GM21786 (cell line): ENCODE data around the gene STAB1.

Experiments used
- ATAC-seq: cut with Tn5 transposase; IDR thresholded peaks from one replicate; pipeline ENCODE4 v1.9.1; 2021; ENCODE audit not compliant: unreplicated experiment

STAB1 gene

GRCh38 chr3:52483577-52484381, 11.4 kb upstream of the STAB1 start:
- no peak for ATAC-seq

GRCh38 chr3:52484680-52485461, 10.3 kb upstream of the STAB1 start:
- ATAC-seq = no peak

- no peak for ATAC-seq
These were observed 7.9 kb upstream of the STAB1 start for GRCh38 chr3:52487050-52487787.

DNA sequence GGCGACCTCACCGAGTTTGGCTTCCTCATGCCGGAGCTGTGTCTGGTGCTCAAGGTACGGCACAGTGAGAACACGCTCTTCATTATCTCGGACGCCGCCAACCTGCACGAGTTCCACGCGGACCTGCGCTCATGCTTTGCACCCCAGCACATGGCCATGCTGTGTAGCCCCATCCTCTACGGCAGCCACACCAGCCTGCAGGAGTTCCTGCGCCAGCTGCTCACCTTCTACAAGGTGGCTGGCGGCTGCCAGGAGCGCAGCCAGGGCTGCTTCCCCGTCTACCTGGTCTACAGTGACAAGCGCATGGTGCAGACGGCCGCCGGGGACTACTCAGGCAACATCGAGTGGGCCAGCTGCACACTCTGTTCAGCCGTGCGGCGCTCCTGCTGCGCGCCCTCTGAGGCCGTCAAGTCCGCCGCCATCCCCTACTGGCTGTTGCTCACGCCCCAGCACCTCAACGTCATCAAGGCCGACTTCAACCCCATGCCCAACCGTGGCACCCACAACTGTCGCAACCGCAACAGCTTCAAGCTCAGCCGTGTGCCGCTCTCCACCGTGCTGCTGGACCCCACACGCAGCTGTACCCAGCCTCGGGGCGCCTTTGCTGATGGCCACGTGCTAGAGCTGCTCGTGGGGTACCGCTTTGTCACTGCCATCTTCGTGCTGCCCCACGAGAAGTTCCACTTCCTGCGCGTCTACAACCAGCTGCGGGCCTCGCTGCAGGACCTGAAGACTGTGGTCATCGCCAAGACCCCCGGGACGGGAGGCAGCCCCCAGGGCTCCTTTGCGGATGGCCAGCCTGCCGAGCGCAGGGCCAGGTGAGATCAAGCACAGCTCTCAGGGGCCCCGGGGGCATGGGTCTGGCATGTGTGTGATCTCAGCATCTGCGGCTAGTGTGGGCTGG, 7.1 kb upstream of the STAB1 start:
- ATAC-seq = no peak

DNA sequence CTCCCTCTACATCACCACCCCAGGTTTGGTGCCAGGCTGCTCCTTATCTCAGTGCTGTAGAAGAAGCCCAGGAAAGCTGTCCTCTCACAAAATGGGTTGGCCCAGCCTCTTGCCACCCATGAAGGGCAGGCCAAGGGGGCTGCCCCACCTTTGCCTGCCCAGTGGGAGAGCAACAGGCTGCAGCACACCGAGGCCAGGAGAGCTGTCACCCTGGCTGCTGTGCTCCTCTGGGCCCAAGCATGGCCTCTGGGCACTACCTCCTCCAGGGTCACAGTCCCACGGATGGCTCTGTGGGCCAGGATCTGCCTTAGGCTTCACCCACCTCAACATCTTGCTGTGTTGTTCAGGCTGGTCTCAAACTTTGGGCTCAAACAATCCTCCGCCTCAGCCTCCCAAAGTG, 6.4 kb upstream of the STAB1 start:
- ATAC-seq = no peak

DNA sequence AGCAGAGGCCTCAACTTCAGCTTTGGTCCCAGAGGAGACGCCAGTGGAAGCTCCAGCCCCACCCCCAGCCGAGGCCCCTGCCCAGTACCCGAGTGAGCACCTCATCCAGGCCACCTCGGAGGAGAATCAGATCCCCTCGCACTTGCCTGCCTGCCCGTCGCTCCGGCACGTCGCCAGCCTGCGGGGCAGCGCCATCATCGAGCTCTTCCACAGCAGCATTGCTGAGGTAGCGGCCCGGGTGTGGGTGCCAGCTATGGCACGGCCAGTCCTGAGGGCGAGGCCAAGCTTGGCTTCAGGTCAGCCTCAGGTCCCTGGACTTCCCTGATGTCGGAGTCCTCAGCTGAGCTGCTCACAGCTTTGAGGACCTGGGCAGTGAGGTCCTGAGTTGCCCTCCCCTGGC, 5.7 kb upstream of the STAB1 start:
- no peak for ATAC-seq

GRCh38 chr3:52490035-52490938, 4.9 kb upstream of the STAB1 start:
- ATAC-seq = no peak

GRCh38 chr3:52490939-52491526, 4.1 kb upstream of the STAB1 start:
- no peak for ATAC-seq

DNA sequence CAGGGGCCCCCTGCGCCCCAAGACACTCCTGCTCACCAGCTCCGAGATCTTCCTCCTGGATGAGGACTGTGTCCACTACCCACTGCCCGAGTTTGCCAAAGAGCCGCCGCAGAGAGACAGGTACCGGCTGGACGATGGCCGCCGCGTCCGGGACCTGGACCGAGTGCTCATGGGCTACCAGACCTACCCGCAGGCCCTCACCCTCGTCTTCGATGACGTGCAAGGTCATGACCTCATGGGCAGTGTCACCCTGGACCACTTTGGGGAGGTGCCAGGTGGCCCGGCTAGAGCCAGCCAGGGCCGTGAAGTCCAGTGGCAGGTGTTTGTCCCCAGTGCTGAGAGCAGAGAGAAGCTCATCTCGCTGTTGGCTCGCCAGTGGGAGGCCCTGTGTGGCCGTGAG, 3.1 kb upstream of the STAB1 start:
- ATAC-seq = no peak

GRCh38 chr3:52493232-52494017, 1.7 kb upstream of the STAB1 start:
- no peak for ATAC-seq

GRCh38 chr3:52494445-52494844, 693 bp upstream of the STAB1 start:
- ATAC-seq = no peak

DNA sequence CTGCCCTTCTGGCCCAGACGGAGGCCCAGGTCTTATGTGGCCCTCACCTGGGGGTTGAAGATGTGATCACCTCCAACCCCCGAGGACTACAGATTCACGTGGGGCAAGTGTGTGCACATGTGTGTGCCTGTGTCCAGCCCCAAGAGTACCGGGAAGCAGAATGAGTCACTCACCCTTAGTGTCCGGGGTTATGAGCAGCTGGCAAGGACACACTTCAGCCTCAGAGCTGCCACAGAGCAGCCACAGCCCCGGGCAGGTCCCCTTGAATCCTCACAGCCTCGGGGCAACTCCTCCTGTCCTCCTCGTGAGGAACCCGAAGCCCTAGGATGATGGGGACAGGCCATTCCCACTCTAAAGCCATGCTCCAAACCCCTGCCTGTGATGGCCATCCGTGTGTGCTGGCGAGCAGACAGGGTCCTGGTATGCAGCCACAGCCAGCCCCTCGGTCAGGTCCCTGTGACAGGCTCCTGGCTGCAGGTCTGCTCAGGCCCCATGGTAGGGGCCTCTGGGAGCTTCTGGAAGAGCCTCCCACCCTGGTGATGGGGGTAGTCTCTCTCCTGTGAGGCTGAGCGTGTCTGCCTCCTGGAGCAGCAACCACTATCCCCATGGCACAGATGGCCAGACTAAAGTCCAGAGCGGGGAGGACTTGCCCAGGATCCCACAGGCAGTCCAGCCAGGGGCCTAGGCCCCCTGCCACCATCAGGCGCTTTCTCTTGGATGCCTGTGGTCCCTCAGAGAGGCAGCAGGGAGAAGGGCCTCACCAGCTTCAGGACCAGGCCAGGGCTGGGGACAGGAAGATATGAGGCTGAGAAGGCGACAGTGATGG, 852 bp downstream of the STAB1 start:
- ATAC-seq = no peak

GRCh38 chr3:52498137-52499054, 3.3 kb downstream of the STAB1 start:
- ATAC-seq = no peak

DNA sequence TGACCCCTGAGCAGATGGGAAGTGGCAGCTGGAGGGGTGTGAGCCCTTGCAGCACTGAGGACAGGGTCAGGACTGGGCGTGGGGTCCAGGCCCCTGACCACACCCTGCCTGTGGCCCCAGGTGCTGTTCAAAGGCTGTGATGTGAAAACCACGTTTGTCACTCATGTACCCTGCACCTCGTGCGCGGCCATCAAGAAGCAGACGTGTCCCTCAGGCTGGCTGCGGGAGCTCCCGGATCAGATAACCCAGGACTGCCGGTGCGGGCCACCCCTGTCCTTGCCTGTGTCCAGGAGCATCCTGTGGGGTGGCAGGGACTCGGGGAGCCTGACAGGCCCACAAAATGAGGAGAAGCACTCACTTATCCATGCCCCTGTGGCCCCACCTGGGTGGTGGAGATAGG, 5.9 kb downstream of the STAB1 start:
- ATAC-seq = no peak

DNA sequence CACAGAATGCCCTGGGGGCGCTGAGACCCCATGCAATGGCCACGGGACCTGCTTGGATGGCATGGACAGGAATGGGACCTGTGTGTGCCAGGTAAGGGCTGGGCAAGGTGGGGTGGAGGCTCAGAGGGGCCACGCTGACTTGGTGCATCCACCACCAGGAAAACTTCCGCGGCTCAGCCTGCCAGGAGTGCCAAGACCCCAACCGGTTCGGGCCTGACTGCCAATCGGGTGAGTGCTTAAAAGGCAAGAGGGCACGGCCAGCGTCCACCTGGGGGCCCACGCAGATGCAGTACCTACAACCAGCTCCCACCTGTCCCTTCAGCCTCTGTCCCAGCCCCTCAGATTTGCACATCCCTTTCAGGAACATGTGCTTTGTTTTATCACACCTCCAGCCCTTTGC, 6.9 kb downstream of the STAB1 start:
- no peak for ATAC-seq

GRCh38 chr3:52502808-52503350, 7.7 kb downstream of the STAB1 start:
- ATAC-seq = no peak
